GM12872 (cell line): ENCODE measurements around the gene PDGFA.

Source experiments
- TF ChIP-seq, protein P1 (sequence below): IDR thresholded peaks from 3 replicates; pipeline ENCODE4 v1.5.1; 2011; ENCODE audit warnings: low read depth, mild to moderate bottlenecking, low read length, moderate library complexity; ENCODE audit not compliant: insufficient read depth

The PDGFA gene

DNA sequence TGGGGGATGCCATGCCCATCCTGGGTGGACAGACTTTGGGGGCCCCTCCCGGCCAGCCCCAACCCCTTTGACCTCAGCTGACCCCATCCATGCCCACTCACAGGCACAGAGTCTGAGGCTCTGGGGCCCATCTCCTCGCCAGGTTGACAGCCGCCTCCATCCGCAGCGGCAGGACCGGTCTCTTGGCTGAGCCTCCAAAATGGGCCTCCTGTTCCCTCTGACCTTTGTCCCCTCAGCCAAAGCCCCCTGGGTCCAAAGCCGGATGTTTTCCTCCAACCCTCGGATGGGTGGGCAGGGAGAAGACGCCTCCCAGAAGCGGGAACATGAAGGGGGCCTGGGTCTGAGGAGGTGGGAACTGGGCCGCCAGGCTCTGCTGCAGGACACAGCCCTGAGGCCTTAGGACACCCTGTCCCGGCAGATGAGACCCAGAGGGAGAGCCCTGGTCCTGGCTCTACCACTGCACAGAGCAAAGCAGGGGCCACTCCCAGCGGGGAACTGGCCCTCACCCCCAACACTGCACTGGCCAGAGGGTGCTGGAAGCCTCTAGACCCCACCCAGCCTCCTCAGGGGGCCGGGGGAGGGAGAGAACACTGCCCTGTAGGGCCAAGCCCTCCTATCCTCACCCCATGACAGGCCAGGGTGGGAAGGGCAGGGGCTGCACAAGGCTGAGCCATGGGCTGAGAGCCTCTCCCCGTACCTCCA is 12.6 kb downstream of the PDGFA start:
- TF ChIP-seq, protein P1, sequence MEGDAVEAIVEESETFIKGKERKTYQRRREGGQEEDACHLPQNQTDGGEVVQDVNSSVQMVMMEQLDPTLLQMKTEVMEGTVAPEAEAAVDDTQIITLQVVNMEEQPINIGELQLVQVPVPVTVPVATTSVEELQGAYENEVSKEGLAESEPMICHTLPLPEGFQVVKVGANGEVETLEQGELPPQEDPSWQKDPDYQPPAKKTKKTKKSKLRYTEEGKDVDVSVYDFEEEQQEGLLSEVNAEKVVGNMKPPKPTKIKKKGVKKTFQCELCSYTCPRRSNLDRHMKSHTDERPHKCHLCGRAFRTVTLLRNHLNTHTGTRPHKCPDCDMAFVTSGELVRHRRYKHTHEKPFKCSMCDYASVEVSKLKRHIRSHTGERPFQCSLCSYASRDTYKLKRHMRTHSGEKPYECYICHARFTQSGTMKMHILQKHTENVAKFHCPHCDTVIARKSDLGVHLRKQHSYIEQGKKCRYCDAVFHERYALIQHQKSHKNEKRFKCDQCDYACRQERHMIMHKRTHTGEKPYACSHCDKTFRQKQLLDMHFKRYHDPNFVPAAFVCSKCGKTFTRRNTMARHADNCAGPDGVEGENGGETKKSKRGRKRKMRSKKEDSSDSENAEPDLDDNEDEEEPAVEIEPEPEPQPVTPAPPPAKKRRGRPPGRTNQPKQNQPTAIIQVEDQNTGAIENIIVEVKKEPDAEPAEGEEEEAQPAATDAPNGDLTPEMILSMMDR = no peak

DNA sequence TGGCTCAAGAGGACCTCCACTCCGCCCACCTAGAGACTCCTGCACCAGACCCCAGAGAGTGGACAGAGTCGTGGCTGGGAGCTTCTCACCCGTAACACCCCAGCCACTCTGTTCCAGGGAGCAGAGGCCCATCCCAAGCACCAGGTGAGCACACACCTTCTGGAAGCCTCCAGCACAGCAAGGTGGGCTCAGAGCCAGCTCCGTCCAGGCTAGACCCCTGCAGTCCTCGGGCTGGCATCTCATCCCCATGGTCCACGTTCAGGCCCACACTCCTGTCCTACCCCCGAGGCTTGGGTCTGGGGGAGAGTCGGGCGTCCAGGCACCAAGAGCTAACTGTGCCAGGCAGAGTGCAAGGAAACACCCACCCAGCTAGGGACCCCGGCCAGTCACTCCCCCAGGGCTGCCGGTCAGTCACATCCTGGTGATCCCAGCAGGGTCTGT is 13.2 kb downstream of the PDGFA start:
- TF ChIP-seq, protein P1 = no peak

DNA sequence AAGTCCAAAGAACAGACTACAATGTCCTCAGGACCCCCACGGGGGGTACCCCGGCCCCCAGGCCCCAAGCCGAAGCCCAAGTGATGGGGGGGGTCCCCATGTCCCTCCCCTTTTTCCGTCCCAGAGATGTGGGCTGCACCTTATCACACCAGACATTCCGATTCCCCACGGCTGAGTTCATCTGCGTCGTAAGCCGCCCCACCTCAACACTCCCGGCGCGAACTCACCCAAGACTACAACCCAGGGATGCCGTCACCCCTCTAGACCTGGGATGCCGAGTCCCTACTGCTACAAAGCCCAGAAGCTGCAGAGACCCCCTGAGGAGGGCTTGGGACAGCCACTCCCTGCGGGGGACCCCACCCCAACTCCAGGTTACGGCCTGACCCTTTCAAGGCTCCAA is 14.5 kb downstream of the PDGFA start:
- TF ChIP-seq, protein P1 = no peak

DNA sequence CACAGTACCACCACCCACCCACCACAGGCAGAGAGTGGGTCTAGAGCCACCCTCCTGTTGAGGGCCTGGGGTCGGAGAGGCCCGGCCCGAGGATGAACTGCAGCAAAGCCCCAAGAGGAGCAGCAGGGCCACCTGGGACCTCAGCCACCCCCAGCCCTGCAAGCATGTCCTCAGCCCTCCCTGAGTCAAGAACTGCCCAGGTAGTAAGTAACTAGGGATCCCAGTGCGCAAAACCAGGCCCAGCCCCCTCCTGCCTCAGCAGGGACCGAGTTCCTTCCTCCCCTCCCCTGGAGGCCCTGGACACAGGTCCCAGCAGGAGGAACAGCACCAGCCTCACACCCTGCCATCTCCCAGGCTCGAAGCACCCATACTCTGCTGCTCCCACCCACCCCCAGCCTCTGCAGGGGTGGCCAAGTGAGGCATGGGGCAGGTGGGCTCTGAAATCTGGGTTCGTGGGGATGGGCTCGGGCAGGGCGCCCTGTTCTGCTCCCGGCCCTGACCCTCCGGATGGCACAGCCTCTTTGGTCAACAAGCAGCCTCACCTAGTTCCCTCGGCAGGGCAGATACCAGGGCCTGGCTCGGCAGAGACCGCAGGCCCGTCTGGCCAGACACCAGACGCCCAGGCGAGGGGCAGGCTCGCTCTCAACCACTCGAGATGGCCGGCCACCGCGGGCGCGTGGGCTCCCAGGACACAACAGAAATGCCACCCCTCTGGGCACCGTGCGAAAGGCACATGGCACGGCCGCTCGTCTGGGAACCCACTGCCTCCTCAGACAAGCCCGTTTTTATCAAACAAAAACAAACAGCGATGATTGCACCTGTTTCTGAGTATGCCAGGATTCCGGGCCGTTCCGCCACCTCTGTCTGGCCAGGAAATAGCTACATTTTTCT is 15.2 kb downstream of the PDGFA start:
- TF ChIP-seq, protein P1 = no peak

DNA sequence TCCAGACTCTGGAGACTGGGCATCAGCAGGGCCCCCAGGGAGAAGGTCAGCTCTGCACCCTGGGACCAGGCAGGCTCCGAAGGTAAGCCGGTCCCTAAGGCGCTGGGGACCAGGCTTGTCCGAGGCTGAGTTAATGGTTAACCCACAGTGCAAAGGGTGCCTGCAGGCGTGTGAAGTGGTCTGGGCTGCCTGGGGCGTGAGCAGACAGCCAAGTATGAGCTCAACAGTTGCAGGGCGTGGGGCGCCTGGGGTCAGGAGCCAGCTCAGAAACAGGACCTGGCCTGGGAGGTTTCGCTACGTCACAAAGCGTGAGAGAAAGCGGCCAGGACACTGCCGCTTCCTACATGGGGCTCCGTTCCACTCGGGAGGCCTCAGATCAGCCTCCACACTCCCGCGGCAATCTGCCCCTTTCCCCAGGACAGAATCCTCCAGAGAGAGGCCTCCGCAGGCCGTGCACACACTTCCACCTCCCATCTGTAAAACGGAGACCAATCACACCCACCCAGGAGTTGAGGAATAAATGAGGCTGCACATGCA is 16.0 kb downstream of the PDGFA start:
- TF ChIP-seq, protein P1 = no peak

DNA sequence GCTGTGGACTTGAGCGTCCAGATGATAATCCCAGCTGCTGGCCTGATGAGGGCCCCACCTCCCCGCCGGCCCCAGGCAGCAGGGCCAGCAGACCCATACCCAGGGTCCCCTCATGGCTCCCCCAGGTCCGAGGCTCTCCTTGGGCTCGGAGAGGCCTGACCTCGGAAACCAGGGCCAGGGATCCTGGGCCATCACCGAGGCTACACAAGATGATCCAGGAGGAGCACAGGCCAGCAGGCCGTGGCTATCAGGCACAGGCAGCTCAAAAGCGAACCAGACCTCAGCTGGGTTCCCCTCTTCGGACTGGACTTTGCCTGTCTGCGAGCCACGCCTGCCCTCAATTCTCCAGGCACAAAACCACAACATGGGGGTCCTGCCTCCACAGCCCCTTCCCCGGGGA is 17.4 kb downstream of the PDGFA start:
- TF ChIP-seq, protein P1 = no peak

DNA sequence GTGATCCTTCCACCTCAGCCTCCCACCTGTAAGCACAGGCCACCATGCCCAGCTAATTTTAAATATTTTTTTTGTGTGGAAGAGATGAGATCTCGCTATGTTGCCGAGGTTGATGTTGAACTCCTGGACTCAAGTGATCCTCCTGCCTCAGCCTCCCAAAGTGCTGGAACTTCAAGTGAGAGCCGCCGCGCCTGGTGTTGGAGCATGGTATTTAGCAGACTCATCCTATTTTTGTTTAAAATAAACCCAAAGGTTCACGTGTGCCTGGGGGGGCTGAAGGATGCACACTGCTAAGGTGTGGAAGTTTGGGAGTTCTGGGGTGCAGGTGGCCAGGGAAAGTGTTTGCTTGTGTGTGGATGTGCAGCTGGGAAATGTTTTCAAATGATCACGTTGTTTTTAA is 18.1 kb downstream of the PDGFA start:
- TF ChIP-seq, protein P1 = no peak
